Fibroblast of mammary gland (primary cell): ENCODE results near the gene SMCHD1.

Experiments used
- DNase-seq: peaks from one replicate; pipeline ENCODE4 v3.0.0-alpha.2; 2010; ENCODE audit warnings: low read depth
- H3K4me3 ChIP-seq: 2 replicates; pipeline ENCODE4 v1.5.1; 2011; ENCODE audit warnings: low read depth, mild to moderate bottlenecking, low read length, moderate library complexity; ENCODE audit not compliant: control insufficient read depth
- TF ChIP-seq, protein P1 (sequence below): conservative IDR thresholded peaks from 2 replicates; pipeline ENCODE4 v1.5.1; 2011; ENCODE audit warnings: low read depth, low read length, inconsistent platforms; ENCODE audit not compliant: control insufficient read depth, insufficient read depth

SMCHD1 gene

DNA sequence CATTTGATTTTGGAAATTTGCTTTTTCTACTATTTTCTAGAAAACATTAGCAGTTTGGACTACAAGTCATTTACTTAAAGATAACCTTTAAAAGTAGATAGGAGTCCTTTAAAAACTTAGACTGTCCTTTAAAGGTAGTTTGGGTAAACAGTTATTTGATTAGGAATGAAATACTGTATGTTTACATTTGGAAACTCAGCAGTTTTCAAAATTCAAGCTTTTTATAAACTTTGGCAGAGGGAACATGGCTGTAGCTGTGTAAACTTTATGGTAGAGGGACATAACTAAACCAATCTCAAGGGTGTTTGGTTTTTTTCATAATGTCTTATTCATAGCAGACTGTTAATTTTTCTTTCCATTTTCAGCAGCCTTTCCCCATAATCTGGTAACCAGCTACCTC lies 90.7 kb downstream of the SMCHD1 start:
- no peak for DNase-seq
- H3K4me3 ChIP-seq, result no peak overlapping the region

DNA sequence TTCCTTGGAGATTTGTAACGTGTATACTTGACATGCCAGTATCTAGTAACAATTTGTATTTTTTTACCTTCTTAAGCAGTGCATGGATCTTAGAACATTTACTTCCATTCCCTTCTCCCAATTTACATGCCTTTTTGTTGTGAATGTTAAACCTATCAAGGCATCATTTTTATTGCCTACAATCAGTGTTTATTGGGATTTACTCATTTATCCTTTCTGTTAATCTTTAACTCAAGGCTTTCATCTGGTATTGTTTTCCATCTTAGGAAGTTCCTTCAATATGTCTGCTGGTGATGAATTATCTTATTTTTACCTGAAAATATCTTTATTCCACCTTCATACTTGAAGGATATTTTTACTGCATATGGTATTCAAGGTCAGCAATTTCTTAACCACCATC lies 102.8 kb downstream of the SMCHD1 start:
- DNase-seq, result no peak
- TF ChIP-seq, protein P1, sequence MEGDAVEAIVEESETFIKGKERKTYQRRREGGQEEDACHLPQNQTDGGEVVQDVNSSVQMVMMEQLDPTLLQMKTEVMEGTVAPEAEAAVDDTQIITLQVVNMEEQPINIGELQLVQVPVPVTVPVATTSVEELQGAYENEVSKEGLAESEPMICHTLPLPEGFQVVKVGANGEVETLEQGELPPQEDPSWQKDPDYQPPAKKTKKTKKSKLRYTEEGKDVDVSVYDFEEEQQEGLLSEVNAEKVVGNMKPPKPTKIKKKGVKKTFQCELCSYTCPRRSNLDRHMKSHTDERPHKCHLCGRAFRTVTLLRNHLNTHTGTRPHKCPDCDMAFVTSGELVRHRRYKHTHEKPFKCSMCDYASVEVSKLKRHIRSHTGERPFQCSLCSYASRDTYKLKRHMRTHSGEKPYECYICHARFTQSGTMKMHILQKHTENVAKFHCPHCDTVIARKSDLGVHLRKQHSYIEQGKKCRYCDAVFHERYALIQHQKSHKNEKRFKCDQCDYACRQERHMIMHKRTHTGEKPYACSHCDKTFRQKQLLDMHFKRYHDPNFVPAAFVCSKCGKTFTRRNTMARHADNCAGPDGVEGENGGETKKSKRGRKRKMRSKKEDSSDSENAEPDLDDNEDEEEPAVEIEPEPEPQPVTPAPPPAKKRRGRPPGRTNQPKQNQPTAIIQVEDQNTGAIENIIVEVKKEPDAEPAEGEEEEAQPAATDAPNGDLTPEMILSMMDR, result no peak
- H3K4me3 ChIP-seq, result no peak overlapping the region

More for the DNA sequence above, 90.7 kb downstream of the SMCHD1 start:
- TF ChIP-seq, protein P1, result no peak

DNA sequence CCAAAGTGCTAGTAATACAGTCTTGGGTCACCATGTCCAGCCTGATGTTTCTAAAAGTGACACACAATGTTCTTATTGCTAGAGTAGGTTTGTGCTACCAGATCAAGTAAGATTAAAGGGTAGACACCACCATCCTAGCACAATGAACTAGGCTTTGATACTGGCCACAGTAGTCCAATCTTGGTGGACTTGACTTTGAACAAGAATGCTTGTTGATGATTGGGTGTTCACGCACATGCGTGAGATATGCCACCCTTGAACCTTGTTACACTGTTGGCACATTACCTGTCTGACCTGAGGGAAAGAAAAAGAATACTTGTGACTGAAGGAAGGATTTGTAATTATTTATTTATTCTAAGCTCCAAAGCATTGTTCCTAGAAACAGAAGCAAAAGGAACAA lies 119.1 kb downstream of the SMCHD1 start:
- no peak for DNase-seq
- no peak overlapping the region for H3K4me3 ChIP-seq
- TF ChIP-seq, protein P1, result no peak

DNA sequence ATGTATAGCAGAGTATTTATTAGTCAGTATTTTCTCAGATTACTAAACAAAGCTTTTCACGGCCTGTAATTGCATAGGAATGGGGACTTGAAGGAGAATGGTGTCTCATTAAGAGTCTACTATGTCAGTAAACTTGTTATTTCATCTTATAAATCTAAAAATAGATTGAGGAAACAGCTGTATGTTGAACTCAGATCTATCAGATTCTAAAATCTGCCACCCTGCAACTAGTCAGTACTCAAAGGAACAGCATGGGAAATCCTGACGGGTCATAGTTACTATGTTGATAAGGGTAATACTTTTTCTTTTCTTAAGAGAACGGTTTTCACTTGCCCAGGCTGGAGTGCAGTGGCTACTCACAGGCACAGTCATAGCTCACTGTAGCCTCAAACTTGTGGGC lies 121.1 kb downstream of the SMCHD1 start:
- TF ChIP-seq, protein P1, result no peak
- no peak overlapping the region for H3K4me3 ChIP-seq
- no peak for DNase-seq

DNA sequence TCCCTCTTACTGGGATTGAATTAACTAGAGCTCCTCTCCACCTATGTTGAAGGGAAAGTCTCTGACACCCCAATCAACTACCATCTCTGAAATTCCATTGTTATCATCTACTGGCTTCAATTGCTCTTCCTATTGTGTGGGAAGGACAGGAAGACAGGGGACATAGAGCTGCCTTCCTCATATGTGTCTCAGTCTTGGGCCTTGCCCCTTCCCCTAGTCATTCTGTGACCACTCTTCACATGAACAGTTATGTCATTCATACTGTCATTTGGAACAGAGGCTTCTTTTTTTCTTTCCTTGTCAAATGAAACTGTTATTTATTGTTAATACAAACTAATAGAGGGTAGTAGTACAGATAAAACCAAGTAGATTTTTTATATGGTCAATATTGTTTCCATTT lies 121.7 kb downstream of the SMCHD1 start:
- DNase-seq, result no peak
- TF ChIP-seq, protein P1, result no peak
- no peak overlapping the region for H3K4me3 ChIP-seq

DNA sequence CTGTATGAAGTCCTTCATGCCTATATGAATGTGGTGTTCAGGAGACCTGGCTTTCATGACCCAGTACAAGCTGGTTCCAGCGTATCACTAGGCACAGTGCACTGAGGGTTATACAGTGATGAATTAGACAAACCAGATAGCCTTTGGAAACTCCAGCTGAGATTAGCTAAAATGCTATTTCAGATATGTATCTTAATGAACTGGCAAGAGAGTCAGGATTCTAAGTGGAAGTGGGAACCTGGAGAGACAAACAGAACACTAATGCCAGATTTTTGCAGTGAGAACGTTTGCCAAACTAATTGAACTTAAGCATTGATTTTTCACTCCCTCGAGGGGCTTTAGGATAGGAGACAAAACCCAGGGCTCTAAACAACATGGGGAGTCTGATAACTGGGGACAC lies 125.2 kb downstream of the SMCHD1 start:
- no peak overlapping the region for H3K4me3 ChIP-seq
- TF ChIP-seq, protein P1, result no peak
- no peak for DNase-seq

DNA sequence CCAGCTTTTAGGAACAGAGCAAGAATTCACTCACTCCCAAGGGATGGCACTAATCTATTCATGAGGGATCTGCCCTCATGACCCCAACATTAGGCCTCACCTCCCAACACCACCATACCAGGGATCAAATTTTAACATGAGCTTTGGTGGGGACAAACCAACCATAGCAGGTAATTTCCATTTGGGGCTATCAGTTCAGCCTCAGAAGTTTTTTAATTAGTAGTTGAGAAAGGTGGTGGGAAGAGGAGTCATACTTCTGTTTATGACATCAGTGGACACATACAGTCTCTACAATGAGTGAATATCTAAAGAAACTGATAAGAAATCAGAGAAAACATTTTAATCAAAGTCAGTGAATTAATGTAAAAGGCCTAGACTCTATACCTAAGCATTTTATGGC lies 131.7 kb downstream of the SMCHD1 start:
- TF ChIP-seq, protein P1, result no peak
- no peak for DNase-seq
- no peak overlapping the region for H3K4me3 ChIP-seq
